ENCODE data around the gene TALDO1. TPM values are rescaled to one million over a fixed set of nuclear protein-coding genes. Genes with fewer than 3 reads are reported as not detected.

Gene TALDO1
- total and polyA plus RNA-seq, 10 of the 15 experiments (the other 5 are each of a cell fraction or from before 2014, with no cell fraction given): 121 to 302 (median 182) TPM

- no peak for TF ChIP-seq SIN3A (IDR thresholded peaks at IDR 0.05; ENCODE audit: low read depth, low read length)
Observed at GRCh38 chr11:773830-774229, 26.6 kb downstream of the TALDO1 start (continued).

GRCh38 chr11:774873-775592 lies 27.8 kb downstream of the TALDO1 start:
- Histone ChIP-seq H3K4me3 (peak overlapping the region; percentile 57; the same call in 1 of the 2 replicates), H3K79me2 (ENCODE audit: control insufficient read depth, insufficient read depth, low read length) (peaks cover 41% of the 10 kb centered on the region), H3K9ac (ENCODE audit: control insufficient read depth, insufficient read depth, low read length) (peak overlapping the region; percentile 27; the same call in 1 of the 2 replicates), H4K20me1 (ENCODE audit: control insufficient read depth, insufficient read depth) (no peaks in the 10 kb centered on the region), H3K9me3 (replicated peaks; ENCODE audit: control insufficient read depth, insufficient read depth, low read length) (no peaks in the 10 kb centered on the region), H3K27ac (ENCODE audit: control insufficient read depth, insufficient read depth) (no peak overlapping the region), H3K27me3 (replicated peaks in 1 of 2; ENCODE audit: control insufficient read depth in 2 of 2, insufficient read depth in 2 of 2, low read length in 1 of 2) (no peaks in the 10 kb centered on the region), H3K36me3 (ENCODE audit: control insufficient read depth in 2 of 2, insufficient read depth in 2 of 2, low read length in 1 of 2) (peaks cover 0 to 24% of the 10 kb centered on the region in 2 experiments; a peak in 3 of 4 replicates), H3K4me2 (ENCODE audit: control insufficient read depth, insufficient read depth) (peak overlapping the region; percentile 60), H2AFZ (ENCODE audit: control insufficient read depth, low read depth, low read length) (no peak overlapping the region), H3K4me1 (ENCODE audit: control insufficient read depth, insufficient read depth, low read length) (peaks cover 13% of the 10 kb centered on the region)
- DNase-seq (ENCODE audit: low read depth, low spot score) (no peak), ATAC-seq (no peak), FAIRE-seq (no peak)
- ChIA-PET RAD21 (ENCODE audit: unreplicated experiment) (no interaction called here), CTCF (no interaction called here), POLR2A (interaction anchor here (0.6 to 1.4 kb wide), 4 partner anchors 26 to 518 kb away, joined by 3 to 10 read pairs (median 4); no protein-coding TSS in a partner anchor), SMC1A (ENCODE audit: uncharacterized antibody, unreplicated experiment) (no interaction called here)
- intact Hi-C loops (cut with micrococcal nuclease; ENCODE audit: unreplicated experiment) (no loop called here), in situ Hi-C loops (cut with MboI) (no loop called here)
- peak; percentile 39; the same call in 1 of the 2 replicates for TF ChIP-seq POLR2A (IDR thresholded peaks at IDR 0.05; ENCODE audit: low read depth, low read length)
- TF ChIP-seq SKIL (IDR thresholded peaks at IDR 0.05; ENCODE audit: low read depth, poor library complexity, severe bottlenecking): no peak
- BruUV-seq (replicated peaks): TSS peak; percentile 37
- WGBS (ENCODE audit: insufficient coverage, insufficient replicate concordance, low lambda C conversion rate, missing lambda C conversion rate): 82% methylated on average over 20 of the region's 20 CpGs

All from GM12878 (cell line).